Loucy (cell line): ENCODE results near the gene RIC3.
"Not testable (repeated sequence)": the region's sequence is repeated elsewhere in the genome, so short reads cannot be mapped to it uniquely, and the experiment has no call there.

Experiments
- H2AFZ ChIP-seq: fragments of 200-600 bp; sonication (generic); 2 replicates; pipeline ENCODE4 v1.6.0; 2016; ENCODE audit warnings: antibody characterized with exemption, mild to moderate bottlenecking, low read length, moderate library complexity
- H3F3A ChIP-seq: fragments of 200-600 bp; 2 replicates; pipeline ENCODE4 v1.6.0; 2016; ENCODE audit warnings: antibody characterized with exemption, low read depth, mild to moderate bottlenecking
- H3K27me3 ChIP-seq: fragments of 200-600 bp; sonication (generic); 2 replicates; pipeline ENCODE4 v1.6.1; 2014; ENCODE audit warnings: low read length, mild to moderate bottlenecking; ENCODE audit not compliant: insufficient read depth, poor library complexity, severe bottlenecking
- H3K36me3 ChIP-seq: fragments of 200-600 bp; sonication (generic); 2 replicates; pipeline ENCODE4 v1.6.1; 2016; ENCODE audit warnings: low read length; ENCODE audit not compliant: insufficient read depth
- H3K4me1 ChIP-seq: fragments of 200-600 bp; sonication (generic); 2 replicates; pipeline ENCODE4 v1.5.1; 2014; ENCODE audit warnings: low read length, mild to moderate bottlenecking; ENCODE audit not compliant: insufficient read depth, poor library complexity, severe bottlenecking
- H3K4me2 ChIP-seq: fragments of 200-600 bp; sonication (generic); 2 replicates; pipeline ENCODE4 v1.6.0; 2014; ENCODE audit warnings: antibody characterized with exemption, low read length, low read depth, mild to moderate bottlenecking; ENCODE audit not compliant: poor library complexity, severe bottlenecking
- H3K4me3 ChIP-seq: fragments of 200-600 bp; sonication (generic); 2 replicates; pipeline ENCODE4 v1.5.1; 2014; ENCODE audit warnings: low read length, mild to moderate bottlenecking, mixed read lengths; ENCODE audit not compliant: poor library complexity, severe bottlenecking
- H3K79me2 ChIP-seq: fragments of 200-600 bp; sonication (generic); 2 replicates; pipeline ENCODE4 v1.6.1; 2014; ENCODE audit warnings: low read length; ENCODE audit not compliant: insufficient read depth
- H3K9ac ChIP-seq: fragments of 200-600 bp; sonication (generic); 2 replicates; pipeline ENCODE4 v1.6.0; 2014; ENCODE audit warnings: mild to moderate bottlenecking, low read depth, low read length, moderate library complexity; ENCODE audit not compliant: poor library complexity, severe bottlenecking
- H3K9me2 ChIP-seq: fragments of 200-600 bp; sonication (generic); replicated peaks from 2 replicates; pipeline ENCODE4 v1.6.1; 2016; ENCODE audit warnings: low read depth, low read length, mixed read lengths
- H3K9me3 ChIP-seq: fragments of 200-600 bp; sonication (generic); 2 replicates; pipeline ENCODE4 v1.6.1; 2014; ENCODE audit warnings: mild to moderate bottlenecking, antibody characterized with exemption, low read length, low read depth; ENCODE audit not compliant: insufficient read depth
- H4K20me1 ChIP-seq: fragments of 200-600 bp; sonication (generic); 2 replicates; pipeline ENCODE4 v1.6.0; 2014; ENCODE audit warnings: antibody characterized with exemption, low read length, mild to moderate bottlenecking; ENCODE audit not compliant: insufficient read depth, poor library complexity, severe bottlenecking
- EZH2phosphoT487 ChIP-seq: fragments of 200-600 bp; IDR thresholded peaks from 2 replicates; pipeline ENCODE4 v1.6.1; 2018; ENCODE audit warnings: antibody characterized with exemption, mild to moderate bottlenecking, moderate library complexity, borderline replicate concordance
- TF ChIP-seq, protein P1 (sequence below): fragments of 200-600 bp; sonication (generic); conservative IDR thresholded peaks from 2 replicates; pipeline ENCODE4 v1.5.1; 2014; ENCODE audit warnings: mild to moderate bottlenecking, antibody characterized with exemption, low read length

The RIC3 gene

DNA sequence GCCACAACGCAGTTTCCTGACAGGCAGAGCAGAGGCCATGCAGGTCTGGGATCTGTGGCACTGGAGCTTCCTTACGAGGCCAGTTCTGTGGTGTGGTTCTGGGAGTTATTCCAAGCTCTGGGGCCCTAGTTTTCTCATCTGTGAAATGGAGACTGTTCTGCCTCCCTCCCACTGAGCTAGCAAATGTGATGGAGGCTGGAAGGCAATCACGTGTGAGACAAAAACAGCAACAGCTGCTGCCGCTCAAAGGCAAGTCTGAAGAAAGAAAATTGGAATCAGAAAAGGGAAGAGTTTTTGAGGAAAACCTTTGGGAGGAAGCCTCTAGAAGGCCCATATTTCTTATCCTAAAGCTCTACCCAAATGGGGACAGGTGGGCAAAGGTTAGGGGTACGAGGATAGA, 8.3 kb upstream of the RIC3 start:
- no peak overlapping the region for H2AFZ ChIP-seq
- no peak for TF ChIP-seq EZH2phosphoT487
- TF ChIP-seq, protein P1, sequence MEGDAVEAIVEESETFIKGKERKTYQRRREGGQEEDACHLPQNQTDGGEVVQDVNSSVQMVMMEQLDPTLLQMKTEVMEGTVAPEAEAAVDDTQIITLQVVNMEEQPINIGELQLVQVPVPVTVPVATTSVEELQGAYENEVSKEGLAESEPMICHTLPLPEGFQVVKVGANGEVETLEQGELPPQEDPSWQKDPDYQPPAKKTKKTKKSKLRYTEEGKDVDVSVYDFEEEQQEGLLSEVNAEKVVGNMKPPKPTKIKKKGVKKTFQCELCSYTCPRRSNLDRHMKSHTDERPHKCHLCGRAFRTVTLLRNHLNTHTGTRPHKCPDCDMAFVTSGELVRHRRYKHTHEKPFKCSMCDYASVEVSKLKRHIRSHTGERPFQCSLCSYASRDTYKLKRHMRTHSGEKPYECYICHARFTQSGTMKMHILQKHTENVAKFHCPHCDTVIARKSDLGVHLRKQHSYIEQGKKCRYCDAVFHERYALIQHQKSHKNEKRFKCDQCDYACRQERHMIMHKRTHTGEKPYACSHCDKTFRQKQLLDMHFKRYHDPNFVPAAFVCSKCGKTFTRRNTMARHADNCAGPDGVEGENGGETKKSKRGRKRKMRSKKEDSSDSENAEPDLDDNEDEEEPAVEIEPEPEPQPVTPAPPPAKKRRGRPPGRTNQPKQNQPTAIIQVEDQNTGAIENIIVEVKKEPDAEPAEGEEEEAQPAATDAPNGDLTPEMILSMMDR = no peak
- no peaks in the 10 kb centered on the region for H4K20me1 ChIP-seq
- H3K4me2 ChIP-seq = no peak overlapping the region
- H3K9me3 ChIP-seq = no peaks in the 10 kb centered on the region
- no peaks in the 10 kb centered on the region for H3K4me1 ChIP-seq
- H3K4me3 ChIP-seq = no peak overlapping the region
- H3K36me3 ChIP-seq = no peaks in the 10 kb centered on the region
- no peaks in the 10 kb centered on the region for H3F3A ChIP-seq
- H3K27me3 ChIP-seq = no peaks in the 10 kb centered on the region
- no peaks in the 10 kb centered on the region for H3K9me2 ChIP-seq
- no peak overlapping the region for H3K9ac ChIP-seq
- H3K79me2 ChIP-seq = no peaks in the 10 kb centered on the region

DNA sequence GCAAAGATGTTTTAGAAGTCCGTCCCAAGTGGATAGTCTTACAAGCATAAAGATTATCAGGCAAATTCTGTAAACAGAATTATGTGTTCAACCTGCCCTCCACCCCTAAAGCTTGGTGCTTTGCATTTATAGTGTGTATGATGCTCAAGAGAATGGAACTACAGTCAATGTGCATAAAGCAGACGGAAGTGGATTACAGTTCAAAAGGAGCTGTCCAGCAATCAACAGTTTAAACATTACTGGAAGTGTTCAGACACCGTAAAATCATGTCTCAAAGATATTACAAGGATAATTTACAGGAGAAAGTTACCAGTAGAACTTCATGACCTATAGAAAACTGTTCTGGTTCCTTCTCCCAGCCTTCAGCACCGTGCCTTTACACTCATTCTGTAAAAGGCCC, 1.0 kb downstream of the RIC3 start:
- H3K4me1 ChIP-seq = no peaks in the 10 kb centered on the region
- no peak for TF ChIP-seq EZH2phosphoT487
- TF ChIP-seq, protein P1 = no peak
- no peak overlapping the region for H3K9ac ChIP-seq
- H3K9me2 ChIP-seq = no peaks in the 10 kb centered on the region
- H3K4me2 ChIP-seq = no peak overlapping the region
- H3K4me3 ChIP-seq = no peak overlapping the region
- no peaks in the 10 kb centered on the region for H3K36me3 ChIP-seq
- H3K79me2 ChIP-seq = no peaks in the 10 kb centered on the region
- no peaks in the 10 kb centered on the region for H3K27me3 ChIP-seq
- no peaks in the 10 kb centered on the region for H3F3A ChIP-seq
- H2AFZ ChIP-seq = no peak overlapping the region
- no peaks in the 10 kb centered on the region for H3K9me3 ChIP-seq
- no peaks in the 10 kb centered on the region for H4K20me1 ChIP-seq

DNA sequence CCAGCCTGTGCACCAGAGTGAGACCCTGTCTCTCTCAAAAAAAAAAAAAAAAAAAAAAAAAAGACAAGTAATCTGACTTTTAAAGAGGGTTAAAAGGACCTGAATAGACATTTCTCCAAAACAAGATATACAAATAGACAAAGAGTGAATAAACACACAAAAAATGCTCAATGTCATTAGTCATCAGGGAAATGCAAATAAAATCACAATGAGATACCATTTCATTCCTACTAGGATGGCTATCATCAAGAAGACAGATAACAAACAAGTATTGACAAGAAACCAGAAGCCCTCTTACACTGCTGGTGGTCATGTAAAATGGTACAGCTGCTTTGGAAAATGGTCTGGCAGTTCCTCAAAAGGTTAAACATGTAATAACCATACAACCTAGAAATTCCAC, 4.1 kb downstream of the RIC3 start:
- H3K4me2 ChIP-seq = no peak overlapping the region
- no peak overlapping the region for H3K9ac ChIP-seq
- H3K4me3 ChIP-seq = no peak overlapping the region
- no peaks in the 10 kb centered on the region for H4K20me1 ChIP-seq
- no peak for TF ChIP-seq EZH2phosphoT487
- TF ChIP-seq, protein P1 = no peak
- no peaks in the 10 kb centered on the region for H3K79me2 ChIP-seq
- H3K9me3 ChIP-seq = no peaks in the 10 kb centered on the region
- no peaks in the 10 kb centered on the region for H3F3A ChIP-seq
- H3K9me2 ChIP-seq = no peaks in the 10 kb centered on the region
- H3K36me3 ChIP-seq = no peaks in the 10 kb centered on the region
- H3K27me3 ChIP-seq = no peaks in the 10 kb centered on the region
- H3K4me1 ChIP-seq = peaks cover 6% of the 10 kb centered on the region
- no peak overlapping the region for H2AFZ ChIP-seq

DNA sequence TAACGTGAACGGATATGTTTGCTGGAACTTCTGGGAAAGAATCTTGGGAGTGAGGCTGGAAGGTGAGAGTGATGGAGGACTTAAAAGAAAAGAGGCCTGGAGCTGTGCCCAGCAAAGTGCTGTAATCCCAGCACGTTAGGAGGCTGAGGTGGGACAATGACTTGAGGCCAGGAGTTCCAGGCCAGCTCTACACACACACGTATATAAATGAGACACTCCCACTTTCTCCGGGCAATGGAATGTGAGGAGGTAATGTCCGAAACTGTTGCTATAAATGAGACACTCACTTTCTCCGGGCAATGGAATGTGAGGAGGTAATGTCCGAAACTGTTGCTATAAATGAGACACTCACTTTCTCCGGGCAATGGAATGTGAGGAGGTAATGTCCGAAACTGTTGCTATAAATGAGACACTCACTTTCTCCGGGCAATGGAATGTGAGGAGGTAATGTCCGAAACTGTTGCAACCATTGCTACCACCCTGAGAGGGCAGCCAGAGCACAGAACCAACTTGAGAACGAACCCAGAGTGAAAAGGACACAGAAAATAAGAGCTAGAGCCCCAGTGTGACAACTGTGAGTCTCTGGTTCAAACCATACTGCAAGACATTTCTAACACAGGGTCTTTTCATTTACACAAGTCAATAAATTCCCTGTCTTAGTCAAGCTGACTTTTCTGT, 7.1 kb downstream of the RIC3 start:
- not testable (repeated sequence) for H3F3A ChIP-seq, H3K36me3 ChIP-seq, H3K9ac ChIP-seq, H2AFZ ChIP-seq, H4K20me1 ChIP-seq, H3K9me2 ChIP-seq, H3K9me3 ChIP-seq, H3K79me2 ChIP-seq, H3K27me3 ChIP-seq, H3K4me2 ChIP-seq, H3K4me3 ChIP-seq
- H3K4me1 ChIP-seq = peaks cover 24% of the 10 kb centered on the region
